Measurements from ENCODE around the gene GSTT4. TPM values are rescaled to one million over a fixed set of nuclear protein-coding genes. Genes with fewer than 3 reads are reported as not detected.

GSTT4 gene
- total and polyA plus RNA-seq, 5 donors from 2014 or later, result not detected

DNA sequence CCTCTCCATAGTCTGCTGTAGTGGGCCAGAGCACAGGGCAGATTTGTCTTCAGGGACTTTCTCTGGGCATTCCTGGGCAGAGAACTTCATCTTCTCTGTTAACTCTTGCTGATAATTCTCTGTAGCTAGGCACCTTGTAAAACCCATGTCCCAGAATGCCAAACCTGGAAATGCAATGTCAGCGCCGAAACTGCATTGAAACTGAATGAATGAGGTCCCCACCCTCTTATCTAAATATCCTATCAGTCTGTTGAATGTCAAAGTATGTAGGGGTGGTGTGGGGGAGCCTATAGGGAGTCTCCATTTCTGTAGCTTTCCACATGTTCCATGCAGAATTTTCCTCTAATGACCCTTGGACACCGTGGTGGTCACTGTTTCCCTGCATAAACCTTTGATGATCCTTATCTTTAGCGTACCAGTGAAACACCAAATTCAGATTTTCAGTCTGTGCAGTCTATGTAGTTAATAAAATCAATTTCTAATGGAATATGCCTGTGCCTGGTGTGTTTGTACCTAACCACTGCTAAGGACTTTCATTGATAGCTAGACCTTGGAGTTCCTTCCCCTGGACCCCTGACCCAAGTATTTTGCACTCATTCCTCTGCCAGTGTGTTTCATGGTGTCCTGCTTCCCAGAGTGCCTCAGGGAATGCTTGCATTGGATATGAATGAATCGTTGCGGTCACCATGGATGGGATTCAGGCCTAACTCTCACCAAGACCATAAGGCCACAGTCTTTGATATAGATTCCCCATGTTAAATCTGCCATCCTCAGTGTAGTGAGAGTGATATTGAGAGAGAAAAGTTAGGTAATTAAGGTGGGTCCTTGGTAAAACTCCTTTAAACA lies 3.4 kb upstream of the GSTT4 start:
- H3K27me3 ChIP-seq (ENCODE audit: control insufficient read depth, insufficient read depth, low read length), result no peaks in the 10 kb centered on the region
- Mint-ChIP-seq H3K27ac (peak overlapping the region in 1 of 3 donors; percentile 11), H3K4me3 (peak overlapping the region in 1 of 4 donors; percentile 99), H3K4me1 (peaks cover 4 to 28% (median 10%) of the 10 kb centered on the region in 4 donors), H3K27me3 (no peaks in the 10 kb centered on the region), H3K36me3 (no peaks in the 10 kb centered on the region), H3K9me3 (peaks cover 0 to 1% (median 0%) of the 10 kb centered on the region in 7 donors)
- DNase-seq (no peak), ATAC-seq (ENCODE audit: low read depth in 2 of 2) (no peak)
- no peaks in the 10 kb centered on the region for H3K36me3 ChIP-seq (ENCODE audit: control insufficient read depth, insufficient read depth, low read length)
- H3K4me1 ChIP-seq (ENCODE audit: control insufficient read depth, insufficient read depth, low read length, poor library complexity, severe bottlenecking), result peaks cover 14% of the 10 kb centered on the region
- no peaks in the 10 kb centered on the region for H3K9me3 ChIP-seq (ENCODE audit: control insufficient read depth in 2 of 2, low read length in 2 of 2)
- no peak overlapping the region for H3K27ac ChIP-seq (ENCODE audit: insufficient read depth, low read length, poor library complexity, severe bottlenecking)
- H3K4me3 ChIP-seq (ENCODE audit: low read depth, low read length), result no peak overlapping the region

DNA sequence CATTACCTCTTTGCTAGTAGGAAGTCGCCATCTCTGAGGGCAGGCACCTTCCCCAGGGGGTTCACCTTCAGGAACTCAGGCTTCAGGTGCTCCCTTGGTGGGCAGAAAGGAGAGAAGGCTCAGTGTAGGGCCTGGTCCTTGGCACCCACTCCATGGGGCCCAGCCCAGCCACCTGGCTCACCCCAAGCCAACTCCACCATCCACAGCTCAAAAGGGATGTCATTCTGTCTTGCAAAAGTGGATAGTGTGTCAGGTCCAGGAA lies 2.7 kb upstream of the GSTT4 start:
- Histone ChIP-seq H3K27ac (ENCODE audit: insufficient read depth, low read length, poor library complexity, severe bottlenecking) (no peak overlapping the region), H3K9me3 (ENCODE audit: control insufficient read depth in 2 of 2, low read length in 2 of 2) (no peaks in the 10 kb centered on the region), H3K4me3 (ENCODE audit: low read depth, low read length) (no peak overlapping the region), H3K36me3 (ENCODE audit: control insufficient read depth, insufficient read depth, low read length) (no peaks in the 10 kb centered on the region), H3K4me1 (ENCODE audit: control insufficient read depth, insufficient read depth, low read length, poor library complexity, severe bottlenecking) (peaks cover 14% of the 10 kb centered on the region), H3K27me3 (ENCODE audit: control insufficient read depth, insufficient read depth, low read length) (no peaks in the 10 kb centered on the region)
- Mint-ChIP-seq H3K36me3 (no peaks in the 10 kb centered on the region), H3K4me3 (no peak overlapping the region), H3K27ac (no peak overlapping the region), H3K9me3 (peaks cover 0 to 1% (median 0%) of the 10 kb centered on the region in 7 donors), H3K4me1 (peaks cover 4 to 23% (median 6%) of the 10 kb centered on the region in 4 donors), H3K27me3 (no peaks in the 10 kb centered on the region)
- DNase-seq, result no peak
- no peak for ATAC-seq (ENCODE audit: low read depth in 2 of 2)

DNA sequence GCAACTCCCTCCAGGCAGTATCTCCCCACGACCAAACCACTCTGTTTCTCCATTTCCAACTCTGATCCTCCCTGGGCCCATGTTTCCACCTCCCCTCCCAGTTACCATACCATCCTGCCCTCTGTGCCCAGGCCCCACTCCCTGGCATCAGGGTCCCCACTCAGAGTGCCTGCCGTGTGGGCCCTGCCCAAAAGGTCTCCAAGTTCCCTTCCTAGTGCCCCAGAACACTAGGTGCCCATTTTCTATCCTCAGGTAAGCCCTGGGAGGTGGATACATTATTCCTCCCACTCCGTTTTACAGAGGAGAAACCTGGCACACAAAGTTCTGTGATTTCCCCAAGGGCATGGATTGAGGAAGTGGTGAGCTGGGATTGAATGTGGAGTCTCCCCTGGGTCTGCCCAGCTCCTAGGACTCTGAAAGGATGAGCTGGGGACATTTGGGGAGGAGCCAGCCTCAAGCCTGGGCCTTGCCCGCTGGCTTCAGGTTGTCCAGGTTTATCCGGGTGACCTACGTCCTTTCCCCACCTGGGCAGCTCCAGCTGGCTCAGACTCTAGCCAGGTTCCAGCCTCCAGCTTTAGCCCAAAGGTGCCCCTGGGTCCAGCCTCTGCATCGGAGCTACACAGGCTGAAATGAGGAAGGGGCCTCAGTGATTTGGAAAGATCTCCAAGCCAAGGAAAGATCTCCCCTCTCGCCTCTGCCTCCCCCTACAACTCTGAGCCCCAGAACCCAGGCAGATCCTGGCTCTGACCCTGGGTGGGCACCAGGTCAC lies 2.2 kb upstream of the GSTT4 start:
- H3K27ac Mint-ChIP-seq, result peak overlapping the region in 1 of 3 donors; percentile 9

DNA sequence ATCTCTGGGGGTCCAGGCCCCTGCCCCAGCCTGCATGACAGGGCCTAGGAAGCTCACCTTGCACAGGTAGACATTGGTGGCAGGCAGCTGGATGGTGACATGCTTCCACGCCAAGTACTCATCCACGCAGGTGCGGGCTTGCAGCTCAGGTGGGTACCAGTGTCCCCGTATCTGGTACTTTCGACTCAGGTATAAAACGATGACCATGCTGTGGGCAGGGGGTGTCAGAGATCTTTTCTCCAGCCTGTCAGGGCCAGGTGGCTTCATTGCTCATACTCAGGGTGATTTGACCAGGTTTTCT lies 1.6 kb upstream of the GSTT4 start:
- Mint-ChIP-seq H3K27ac (peak overlapping the region in 1 of 3 donors; percentile 9), H3K9me3 (peaks cover 0 to 1% (median 0%) of the 10 kb centered on the region in 7 donors), H3K4me3 (no peak overlapping the region), H3K4me1 (peaks cover 0 to 14% (median 1%) of the 10 kb centered on the region in 4 donors), H3K27me3 (peaks cover 3% of the 10 kb centered on the region), H3K36me3 (no peaks in the 10 kb centered on the region)
- ATAC-seq (ENCODE audit: low read depth in 2 of 2), result no peak
- Histone ChIP-seq H3K9me3 (ENCODE audit: control insufficient read depth in 2 of 2, low read length in 2 of 2) (no peaks in the 10 kb centered on the region), H3K36me3 (ENCODE audit: control insufficient read depth, insufficient read depth, low read length) (no peaks in the 10 kb centered on the region), H3K27ac (ENCODE audit: insufficient read depth, low read length, poor library complexity, severe bottlenecking) (no peak overlapping the region), H3K27me3 (ENCODE audit: control insufficient read depth, insufficient read depth, low read length) (no peaks in the 10 kb centered on the region), H3K4me3 (ENCODE audit: low read depth, low read length) (no peak overlapping the region), H3K4me1 (ENCODE audit: control insufficient read depth, insufficient read depth, low read length, poor library complexity, severe bottlenecking) (peaks cover 6% of the 10 kb centered on the region)
- no peak for DNase-seq

More for the DNA sequence above, 2.2 kb upstream of the GSTT4 start:
- Histone ChIP-seq H3K9me3 (ENCODE audit: control insufficient read depth in 2 of 2, low read length in 2 of 2) (no peaks in the 10 kb centered on the region), H3K4me1 (ENCODE audit: control insufficient read depth, insufficient read depth, low read length, poor library complexity, severe bottlenecking) (peaks cover 12% of the 10 kb centered on the region), H3K4me3 (ENCODE audit: low read depth, low read length) (no peak overlapping the region), H3K36me3 (ENCODE audit: control insufficient read depth, insufficient read depth, low read length) (no peaks in the 10 kb centered on the region), H3K27ac (ENCODE audit: insufficient read depth, low read length, poor library complexity, severe bottlenecking) (no peak overlapping the region), H3K27me3 (ENCODE audit: control insufficient read depth, insufficient read depth, low read length) (no peaks in the 10 kb centered on the region)
- ATAC-seq (ENCODE audit: low read depth in 2 of 2) (no peak), DNase-seq (no peak)
- Mint-ChIP-seq H3K4me1 (peaks cover under 1 to 19% (median 4%) of the 10 kb centered on the region in 4 donors), H3K4me3 (no peak overlapping the region), H3K27me3 (no peaks in the 10 kb centered on the region), H3K9me3 (peaks cover 0 to 1% (median 0%) of the 10 kb centered on the region in 7 donors), H3K36me3 (no peaks in the 10 kb centered on the region)

DNA sequence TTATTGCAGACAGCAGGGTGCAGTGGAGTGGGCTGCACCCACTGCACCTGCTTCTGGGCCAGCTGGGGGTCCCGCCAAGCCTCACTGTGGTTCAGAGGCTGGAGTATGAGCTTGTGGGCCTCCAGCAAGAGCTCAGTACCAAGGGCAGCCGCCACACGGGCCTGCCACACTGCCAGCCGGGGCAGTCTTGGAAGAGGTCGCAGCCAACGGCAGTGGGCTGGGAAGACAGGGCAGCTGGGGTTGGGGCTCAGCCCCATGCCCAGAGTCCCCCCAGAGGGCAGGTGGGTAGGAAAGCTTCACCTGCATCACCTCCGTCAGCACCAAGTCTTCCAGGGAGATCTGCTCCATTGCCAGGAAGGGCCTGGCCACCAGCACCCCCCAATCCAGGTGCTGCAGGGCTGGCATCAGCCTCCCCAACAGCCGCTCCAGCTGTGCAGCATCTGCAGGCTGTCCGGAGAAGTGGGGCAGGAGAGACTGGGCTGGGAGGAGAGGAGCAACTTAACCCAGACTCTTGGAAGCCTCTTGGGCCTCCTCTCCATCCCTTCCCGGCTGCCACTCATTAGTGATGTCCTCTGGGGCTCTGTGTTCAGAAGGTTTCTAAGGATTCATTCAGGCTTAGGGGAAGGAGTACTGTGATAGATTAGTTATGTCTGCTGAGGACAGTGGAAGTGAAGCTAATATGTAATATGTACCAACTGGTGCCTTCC lies 1.1 kb upstream of the GSTT4 start:
- H3K4me3 Mint-ChIP-seq, result no peak overlapping the region
- DNase-seq (no peak), ATAC-seq (ENCODE audit: low read depth in 2 of 2) (no peak)
- H3K9me3 Mint-ChIP-seq, result peaks cover 0 to 1% (median 0%) of the 10 kb centered on the region in 7 donors
- no peaks in the 10 kb centered on the region for H3K9me3 ChIP-seq (ENCODE audit: control insufficient read depth in 2 of 2, low read length in 2 of 2)
- H3K4me1 ChIP-seq (ENCODE audit: control insufficient read depth, insufficient read depth, low read length, poor library complexity, severe bottlenecking), result peaks cover 1% of the 10 kb centered on the region
- peaks cover 4% of the 10 kb centered on the region for H3K27me3 Mint-ChIP-seq
- no peak overlapping the region for H3K27ac ChIP-seq (ENCODE audit: insufficient read depth, low read length, poor library complexity, severe bottlenecking)
- H3K36me3 ChIP-seq (ENCODE audit: control insufficient read depth, insufficient read depth, low read length), result no peaks in the 10 kb centered on the region
- no peaks in the 10 kb centered on the region for H3K36me3 Mint-ChIP-seq
- H3K27ac Mint-ChIP-seq, result peak overlapping the region in 2 of 3 donors; percentile 9 to 68
- no peaks in the 10 kb centered on the region for H3K27me3 ChIP-seq (ENCODE audit: control insufficient read depth, insufficient read depth, low read length)
- H3K4me1 Mint-ChIP-seq, result peaks cover 0 to 10% (median 1%) of the 10 kb centered on the region in 4 donors
- no peak overlapping the region for H3K4me3 ChIP-seq (ENCODE audit: low read depth, low read length)

DNA sequence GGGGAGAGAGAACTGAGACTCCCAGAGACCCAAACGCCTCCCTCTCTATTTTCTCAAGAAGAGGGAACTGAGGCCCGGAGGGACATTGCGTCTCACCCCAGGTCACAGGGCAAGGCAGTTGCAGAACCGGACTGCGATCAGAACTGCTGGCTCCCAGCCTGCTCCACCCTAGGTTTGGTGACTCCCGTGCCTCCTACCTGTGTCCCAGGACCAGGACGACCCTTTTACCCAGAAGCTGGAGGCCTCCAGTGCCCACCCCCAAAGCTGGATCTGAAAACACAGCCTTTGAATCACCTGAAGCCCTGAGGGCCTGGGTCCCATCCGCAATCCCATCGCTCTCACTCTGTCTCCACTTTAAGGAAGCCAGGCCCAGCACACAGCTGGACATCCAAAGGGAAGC lies 1.4 kb downstream of the GSTT4 start:
- H3K27me3 ChIP-seq (ENCODE audit: control insufficient read depth, insufficient read depth, low read length), result no peaks in the 10 kb centered on the region

DNA sequence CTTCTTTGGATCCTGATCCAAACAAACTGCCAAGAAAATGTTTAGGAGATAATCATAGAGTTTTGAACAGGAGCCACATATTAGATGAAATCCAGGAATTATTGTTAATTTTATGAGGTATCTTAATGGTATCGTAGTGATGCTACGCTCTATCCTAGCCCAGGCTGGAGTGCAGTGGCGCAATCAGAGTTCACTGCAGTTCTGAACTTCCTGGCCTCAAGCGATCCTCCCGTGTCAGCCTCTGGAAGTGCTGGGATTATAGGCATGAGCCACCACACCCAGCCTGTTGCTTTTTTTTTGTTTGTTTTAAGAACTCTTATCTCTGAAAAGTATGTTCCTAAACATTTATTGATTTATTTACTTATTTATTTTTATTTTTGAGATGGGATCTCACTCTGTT lies 2.4 kb downstream of the GSTT4 start:
- DNase-seq (no peak), ATAC-seq (ENCODE audit: low read depth in 2 of 2) (no peak)
- Mint-ChIP-seq H3K27ac (no peak overlapping the region), H3K9me3 (no peaks in the 10 kb centered on the region), H3K27me3 (peaks cover 6% of the 10 kb centered on the region), H3K36me3 (no peaks in the 10 kb centered on the region), H3K4me1 (peaks cover 0 to under 1% (median under 1%) of the 10 kb centered on the region in 4 donors), H3K4me3 (no peak overlapping the region)
- no peaks in the 10 kb centered on the region for H3K9me3 ChIP-seq (ENCODE audit: control insufficient read depth in 2 of 2, low read length in 2 of 2)
- H3K4me3 ChIP-seq (ENCODE audit: low read depth, low read length), result no peak overlapping the region
- H3K27me3 ChIP-seq (ENCODE audit: control insufficient read depth, insufficient read depth, low read length), result no peaks in the 10 kb centered on the region
- H3K27ac ChIP-seq (ENCODE audit: insufficient read depth, low read length, poor library complexity, severe bottlenecking), result no peak overlapping the region
- H3K36me3 ChIP-seq (ENCODE audit: control insufficient read depth, insufficient read depth, low read length), result no peaks in the 10 kb centered on the region
- H3K4me1 ChIP-seq (ENCODE audit: control insufficient read depth, insufficient read depth, low read length, poor library complexity, severe bottlenecking), result no peaks in the 10 kb centered on the region

More for the DNA sequence above, 1.4 kb downstream of the GSTT4 start:
- no peak for ATAC-seq (ENCODE audit: low read depth in 2 of 2)
- Histone ChIP-seq H3K4me3 (ENCODE audit: low read depth, low read length) (no peak overlapping the region), H3K4me1 (ENCODE audit: control insufficient read depth, insufficient read depth, low read length, poor library complexity, severe bottlenecking) (no peaks in the 10 kb centered on the region), H3K9me3 (ENCODE audit: control insufficient read depth in 2 of 2, low read length in 2 of 2) (no peaks in the 10 kb centered on the region), H3K36me3 (ENCODE audit: control insufficient read depth, insufficient read depth, low read length) (no peaks in the 10 kb centered on the region), H3K27ac (ENCODE audit: insufficient read depth, low read length, poor library complexity, severe bottlenecking) (no peak overlapping the region)
- H3K27me3 Mint-ChIP-seq, result peaks cover 4% of the 10 kb centered on the region
- H3K4me3 Mint-ChIP-seq, result no peak overlapping the region
- H3K36me3 Mint-ChIP-seq, result no peaks in the 10 kb centered on the region
- no peaks in the 10 kb centered on the region for H3K4me1 Mint-ChIP-seq
- no peak for DNase-seq
- H3K27ac Mint-ChIP-seq, result no peak overlapping the region
- no peaks in the 10 kb centered on the region for H3K9me3 Mint-ChIP-seq
